ENCODE data around the gene DBX1. TPM values are rescaled to one million over a fixed set of nuclear protein-coding genes. Genes with fewer than 3 reads are reported as not detected.

DBX1 gene
- total and polyA plus RNA-seq, 2 experiments from 2014 or later: not detected

GRCh38 chr11:20131788-20132666, 28.2 kb downstream of the DBX1 start:
- Histone ChIP-seq H3K4me3 (peak overlapping the region; percentile 80), H4K20me1 (replicated peaks; ENCODE audit: insufficient read depth) (no peaks in the 10 kb centered on the region), H3F3A (replicated peaks; ENCODE audit: low read depth) (no peaks in the 10 kb centered on the region), H3K9me2 (ENCODE audit: insufficient read depth) (no peaks in the 10 kb centered on the region), H3K27ac (ENCODE audit: low read depth) (no peak overlapping the region), H3K36me3 (ENCODE audit: insufficient read depth) (no peaks in the 10 kb centered on the region), H2AFZ (peak overlapping the region; percentile 99), H3K27me3 (ENCODE audit: insufficient read depth) (peaks cover 48% of the 10 kb centered on the region), H3K4me2 (peak overlapping the region; percentile 98), H3K79me2 (replicated peaks; ENCODE audit: insufficient read depth) (no peaks in the 10 kb centered on the region), H3K4me1 (ENCODE audit: insufficient read depth) (peaks cover 3% of the 10 kb centered on the region; the same call in 1 of the 2 replicates)
- ATAC-seq (peak; percentile 79), DNase-seq (ENCODE audit: low spot score) (peak; percentile 88)
- Mint-ChIP-seq H3K27me3 (ENCODE audit: insufficient read depth, low read depth, poor library complexity) (peaks cover 20% of the 10 kb centered on the region), H3K36me3 (ENCODE audit: low read depth) (no peaks in the 10 kb centered on the region), H3K4me3 (peak overlapping the region; percentile 71), H3K27ac (no peak overlapping the region), H3K4me1 (peaks cover 7% of the 10 kb centered on the region; the same call in 2 of the 3 replicates), H3K9me3 (no peaks in the 10 kb centered on the region; the same call in 2 of the 3 replicates)
- TF ChIP-seq, protein P1, sequence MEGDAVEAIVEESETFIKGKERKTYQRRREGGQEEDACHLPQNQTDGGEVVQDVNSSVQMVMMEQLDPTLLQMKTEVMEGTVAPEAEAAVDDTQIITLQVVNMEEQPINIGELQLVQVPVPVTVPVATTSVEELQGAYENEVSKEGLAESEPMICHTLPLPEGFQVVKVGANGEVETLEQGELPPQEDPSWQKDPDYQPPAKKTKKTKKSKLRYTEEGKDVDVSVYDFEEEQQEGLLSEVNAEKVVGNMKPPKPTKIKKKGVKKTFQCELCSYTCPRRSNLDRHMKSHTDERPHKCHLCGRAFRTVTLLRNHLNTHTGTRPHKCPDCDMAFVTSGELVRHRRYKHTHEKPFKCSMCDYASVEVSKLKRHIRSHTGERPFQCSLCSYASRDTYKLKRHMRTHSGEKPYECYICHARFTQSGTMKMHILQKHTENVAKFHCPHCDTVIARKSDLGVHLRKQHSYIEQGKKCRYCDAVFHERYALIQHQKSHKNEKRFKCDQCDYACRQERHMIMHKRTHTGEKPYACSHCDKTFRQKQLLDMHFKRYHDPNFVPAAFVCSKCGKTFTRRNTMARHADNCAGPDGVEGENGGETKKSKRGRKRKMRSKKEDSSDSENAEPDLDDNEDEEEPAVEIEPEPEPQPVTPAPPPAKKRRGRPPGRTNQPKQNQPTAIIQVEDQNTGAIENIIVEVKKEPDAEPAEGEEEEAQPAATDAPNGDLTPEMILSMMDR (conservative IDR thresholded peaks at IDR 0.05; ENCODE audit: low read depth in 2 of 2): peak; percentile 87 to 97
- no peak for TF ChIP-seq ZNF331 (CRISPR knock-in tag; IDR thresholded peaks at IDR 0.05; ENCODE audit: low read depth)

DNA sequence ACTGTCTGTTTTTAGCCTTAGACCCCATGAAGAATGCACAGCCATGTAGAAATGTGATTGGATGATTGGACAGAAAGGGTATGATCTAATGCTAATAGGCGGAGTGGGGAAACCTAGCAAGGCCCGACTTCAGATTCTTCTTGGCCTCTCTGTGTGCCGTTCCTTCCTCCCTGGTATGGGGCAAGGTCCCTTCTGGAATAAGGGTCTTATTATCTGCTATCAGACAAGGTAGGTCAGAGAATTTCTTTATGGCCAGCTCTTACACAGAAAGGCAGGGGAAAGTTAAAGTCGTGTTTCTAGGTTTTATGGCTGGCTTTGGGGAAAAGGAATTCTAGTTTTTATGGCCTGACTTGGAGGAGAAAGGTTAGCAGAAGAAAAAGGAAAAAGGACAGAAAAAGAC, 30.6 kb downstream of the DBX1 start:
- no peak overlapping the region for H3K4me3 Mint-ChIP-seq
- no peak for DNase-seq (ENCODE audit: low spot score)
- no peak overlapping the region for H3K27ac Mint-ChIP-seq
- Histone ChIP-seq H3K4me3 (no peak overlapping the region), H3F3A (replicated peaks; ENCODE audit: low read depth) (no peaks in the 10 kb centered on the region), H4K20me1 (replicated peaks; ENCODE audit: insufficient read depth) (no peaks in the 10 kb centered on the region), H3K27ac (ENCODE audit: low read depth) (no peak overlapping the region), H3K4me2 (no peak overlapping the region), H2AFZ (no peak overlapping the region), H3K9me2 (ENCODE audit: insufficient read depth) (no peaks in the 10 kb centered on the region), H3K4me1 (ENCODE audit: insufficient read depth) (peaks cover 3% of the 10 kb centered on the region; the same call in 1 of the 2 replicates), H3K27me3 (ENCODE audit: insufficient read depth) (peaks cover 48% of the 10 kb centered on the region), H3K79me2 (replicated peaks; ENCODE audit: insufficient read depth) (no peaks in the 10 kb centered on the region), H3K36me3 (ENCODE audit: insufficient read depth) (no peaks in the 10 kb centered on the region)
- H3K9me3 Mint-ChIP-seq: no peaks in the 10 kb centered on the region; the same call in 1 of the 3 replicates
- ATAC-seq: no peak
- H3K36me3 Mint-ChIP-seq (ENCODE audit: low read depth): no peaks in the 10 kb centered on the region; the same call in 2 of the 3 replicates
- peaks cover 7% of the 10 kb centered on the region; the same call in 2 of the 3 replicates for H3K4me1 Mint-ChIP-seq
- peaks cover 25% of the 10 kb centered on the region for H3K27me3 Mint-ChIP-seq (ENCODE audit: insufficient read depth, low read depth, poor library complexity)
- TF ChIP-seq ZNF462 (CRISPR knock-in tag; IDR thresholded peaks at IDR 0.05): no peak
- no peak for TF ChIP-seq ZNF331 (CRISPR knock-in tag; IDR thresholded peaks at IDR 0.05; ENCODE audit: low read depth)
- TF ChIP-seq POLR2AphosphoS5 (IDR thresholded peaks at IDR 0.05; ENCODE audit: low read depth): no peak
- no peak for TF ChIP-seq CREB1 (CRISPR knock-in tag; IDR thresholded peaks at IDR 0.05; ENCODE audit: low read depth)
- no peak for TF ChIP-seq ETS1 (IDR thresholded peaks at IDR 0.05)
- no peak for TF ChIP-seq EZH2 (IDR thresholded peaks at IDR 0.05; ENCODE audit: low read depth, unreplicated experiment)
